GM23338 (cell line): ENCODE measurements around the gene AP1AR. TPM values are rescaled to one million over a fixed set of nuclear protein-coding genes. Genes with fewer than 3 reads are reported as not detected.

Experiments used
- ATAC-seq: fragments of 200-7000 bp; cut with Tn5 transposase; 3 replicates; pipeline ENCODE4 v1.9.1; 2020
- DNase-seq: peaks from one replicate; pipeline ENCODE4 v3.0.0-alpha.2; 2015; ENCODE audit warnings: low spot score
- H2AFZ ChIP-seq: fragments of 200-600 bp; sonication (generic); 2 replicates; pipeline ENCODE4 v1.8.0; 2016; ENCODE audit warnings: antibody characterized with exemption, mild to moderate bottlenecking, moderate library complexity
- H3F3A ChIP-seq: fragments of 200-600 bp; sonication (generic); replicated peaks from 2 replicates; pipeline ENCODE4 v1.8.0; 2017; ENCODE audit warnings: antibody characterized with exemption, mixed run types, low read depth
- H3K27ac ChIP-seq: fragments of 200-600 bp; sonication (generic); 2 replicates; pipeline ENCODE4 v1.6.1; 2016; ENCODE audit warnings: low read depth
- H3K27me3 ChIP-seq: fragments of 200-600 bp; sonication (generic); 2 replicates; pipeline ENCODE4 v1.8.0; 2016; ENCODE audit warnings: mild to moderate bottlenecking, mixed run types, moderate library complexity; ENCODE audit not compliant: insufficient read depth
- H3K36me3 ChIP-seq: fragments of 200-600 bp; sonication (generic); 2 replicates; pipeline ENCODE4 v1.8.0; 2016; ENCODE audit warnings: mild to moderate bottlenecking; ENCODE audit not compliant: insufficient read depth
- H3K4me1 ChIP-seq: fragments of 200-600 bp; sonication (generic); 2 replicates; pipeline ENCODE4 v1.8.0; 2016; ENCODE audit warnings: mild to moderate bottlenecking, moderate library complexity; ENCODE audit not compliant: insufficient read depth
- H3K4me2 ChIP-seq: fragments of 200-600 bp; sonication (generic); 2 replicates; pipeline ENCODE4 v1.7.1; 2017; ENCODE audit warnings: mixed run types
- H3K4me3 ChIP-seq: fragments of 200-600 bp; sonication (generic); 2 replicates; pipeline ENCODE4 v1.6.1; 2016; ENCODE audit warnings: mixed run types
- H3K79me2 ChIP-seq: fragments of 200-600 bp; sonication (generic); replicated peaks from 2 replicates; pipeline ENCODE4 v1.8.0; 2017; ENCODE audit warnings: mild to moderate bottlenecking; ENCODE audit not compliant: insufficient read depth
- H3K9me2 ChIP-seq: fragments of 200-600 bp; sonication (generic); 2 replicates; pipeline ENCODE4 v1.8.0; 2017; ENCODE audit not compliant: insufficient read depth
- H4K20me1 ChIP-seq: fragments of 200-600 bp; sonication (generic); replicated peaks from 2 replicates; pipeline ENCODE4 v1.8.0; 2017; ENCODE audit warnings: mild to moderate bottlenecking; ENCODE audit not compliant: insufficient read depth
- H3K27ac Mint-ChIP-seq: 2 replicates; pipeline ENCODE4 v1.8.0; 2020; ENCODE audit warnings: inconsistent platforms, mild to moderate bottlenecking, moderate library complexity, mixed read lengths
- H3K27me3 Mint-ChIP-seq: 3 replicates; pipeline ENCODE4 v1.8.0; 2022; ENCODE audit warnings: low read depth, mild to moderate bottlenecking, moderate library complexity, mixed read lengths, inconsistent platforms; ENCODE audit not compliant: insufficient read depth, poor library complexity
- H3K36me3 Mint-ChIP-seq: 3 replicates; pipeline ENCODE4 v1.8.0; 2021; ENCODE audit warnings: low read depth, mild to moderate bottlenecking, inconsistent platforms, moderate library complexity, mixed read lengths
- H3K4me1 Mint-ChIP-seq: 3 replicates; pipeline ENCODE4 v1.8.0; 2020; ENCODE audit warnings: mild to moderate bottlenecking, inconsistent platforms, mixed read lengths
- H3K4me3 Mint-ChIP-seq: 3 replicates; pipeline ENCODE4 v1.8.0; 2021; ENCODE audit warnings: moderate library complexity, mild to moderate bottlenecking, inconsistent platforms, mixed read lengths
- H3K9me3 Mint-ChIP-seq: 3 replicates; pipeline ENCODE4 v1.8.0; 2020; ENCODE audit warnings: moderate library complexity, mild to moderate bottlenecking, inconsistent platforms, mixed read lengths
- CREB1 ChIP-seq: fragments of 250-450 bp; sonication (Bioruptor Pico); IDR thresholded peaks from 2 replicates; pipeline ENCODE4 v1.5.0; 2020; ENCODE audit warnings: low read depth, mild to moderate bottlenecking, moderate library complexity
- CTCF ChIP-seq, 2 experiments: fragments of 200-600 bp in 1 of 2; sonication (generic) in 1 of 2; conservative IDR thresholded peaks; 2 replicates each; pipeline versions ENCODE4 v1.5.1 to v1.6.1; 2016 to 2017; ENCODE audit warnings: antibody characterized with exemption in 2 of 2, low read depth in 2 of 2, mild to moderate bottlenecking in 2 of 2, moderate library complexity in 1 of 2
- EZH2phosphoT487 ChIP-seq: fragments of 200-600 bp; sonication (generic); IDR thresholded peaks from one replicate; pipeline ENCODE4 v1.8.1; 2018; ENCODE audit warnings: antibody characterized with exemption; ENCODE audit not compliant: unreplicated experiment
- JUNB ChIP-seq: IDR thresholded peaks from one replicate; pipeline ENCODE4 v1.6.1; 2016; ENCODE audit warnings: antibody characterized with exemption; ENCODE audit not compliant: unreplicated experiment
- NANOG ChIP-seq: IDR thresholded peaks from 2 replicates; pipeline ENCODE4 v1.6.1; 2016; ENCODE audit warnings: antibody characterized with exemption, borderline replicate concordance
- POLR2AphosphoS5 ChIP-seq: IDR thresholded peaks from 2 replicates; pipeline ENCODE4 v1.6.1; 2016; ENCODE audit warnings: antibody characterized with exemption, low read depth
- REST ChIP-seq: IDR thresholded peaks from one replicate; pipeline ENCODE4 v1.6.1; 2018; ENCODE audit warnings: antibody characterized with exemption; ENCODE audit not compliant: unreplicated experiment
- STAT1 ChIP-seq: IDR thresholded peaks from one replicate; pipeline ENCODE4 v1.6.1; 2016; ENCODE audit warnings: antibody characterized with exemption; ENCODE audit not compliant: unreplicated experiment
- ZNF114 ChIP-seq: fragments of 250-450 bp; sonication (Bioruptor Pico); IDR thresholded peaks from 2 replicates; pipeline ENCODE4 v1.5.0; 2020; ENCODE audit warnings: mild to moderate bottlenecking, moderate library complexity
- ZNF331 ChIP-seq: fragments of 250-450 bp; sonication (Bioruptor Pico); IDR thresholded peaks from 2 replicates; pipeline ENCODE4 v1.5.0; 2020; ENCODE audit warnings: low read depth, mild to moderate bottlenecking, moderate library complexity
- ZNF462 ChIP-seq: fragments of 250-450 bp; sonication (Bioruptor Pico); IDR thresholded peaks from 2 replicates; pipeline ENCODE4 v1.5.0; 2020; ENCODE audit warnings: mild to moderate bottlenecking, moderate library complexity
- polyA plus RNA-seq: library from polyadenylated mRNA; unstranded; fragments of >200 nt; fragmentation: Nextera tagmentation; extraction: Ambion mirVana; gene quantifications from 2 replicates; pipeline ENCODE4 v1.2.1, GENCODE V29; 2016
- total RNA-seq: library from RNA; depleted of rRNA; stranded (reverse); fragments of >200 nt; shearing (Covaris generic); gene quantifications from 2 replicates; pipeline ENCODE4 v1.2.3, GENCODE V29; 2014

Gene AP1AR
- total and polyA plus RNA-seq, 2 experiments from 2014 or later, result 17.5 to 28.0 TPM

- Mint-ChIP-seq H3K9me3 (no peaks in the 10 kb centered on the region), H3K4me3 (no peak overlapping the region), H3K27ac (no peak overlapping the region), H3K36me3 (no peaks in the 10 kb centered on the region), H3K27me3 (no peaks in the 10 kb centered on the region), H3K4me1 (peaks cover 3% of the 10 kb centered on the region; the same call in 1 of the 3 replicates)
- DNase-seq, result no peak
- no peaks in the 10 kb centered on the region for H3K79me2 ChIP-seq
- H3K9me2 ChIP-seq, result peaks cover 4% of the 10 kb centered on the region
- H3K36me3 ChIP-seq, result no peaks in the 10 kb centered on the region
- H2AFZ ChIP-seq, result no peak overlapping the region
- no peak overlapping the region for H3K4me3 ChIP-seq
- H4K20me1 ChIP-seq, result no peaks in the 10 kb centered on the region
- no peak overlapping the region for H3K4me2 ChIP-seq
- no peaks in the 10 kb centered on the region for H3F3A ChIP-seq
- H3K27ac ChIP-seq, result no peak overlapping the region
- peaks cover 6% of the 10 kb centered on the region; the same call in 1 of the 2 replicates for H3K4me1 ChIP-seq
- no peaks in the 10 kb centered on the region for H3K27me3 ChIP-seq
- no peak for ATAC-seq
- no peak for TF ChIP-seq POLR2AphosphoS5
- no peak for TF ChIP-seq ZNF114 (CRISPR knock-in tag)
- TF ChIP-seq NANOG, result no peak
- TF ChIP-seq JUNB, result no peak
- no peak for TF ChIP-seq ZNF331
- TF ChIP-seq EZH2phosphoT487, result no peak
- no peak for TF ChIP-seq STAT1
- TF ChIP-seq CTCF (conservative IDR thresholded peaks at IDR 0.05; ENCODE audit: low read depth in 2 of 2), result no peak
- no peak for TF ChIP-seq CREB1 (CRISPR knock-in tag)
- TF ChIP-seq REST, result no peak
- TF ChIP-seq ZNF462, result no peak
Observed at GRCh38 chr4:112315446-112315845, 83.9 kb downstream of the AP1AR start.
